ENCODE measurements around the gene CORO1C.

Gene CORO1C

DNA sequence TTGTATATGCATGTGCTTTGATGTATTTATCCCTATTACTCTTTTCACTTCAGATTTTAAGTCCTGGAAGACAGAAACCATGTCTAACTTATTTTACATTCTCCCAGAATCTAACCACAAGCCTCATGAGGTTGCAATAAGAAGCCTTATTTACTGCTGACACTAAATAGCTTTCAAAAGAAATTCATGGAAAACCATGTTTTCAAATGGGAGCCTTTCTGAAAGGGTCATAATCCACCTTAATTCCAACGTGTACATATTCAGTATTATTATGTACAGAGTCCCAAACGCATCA lies 34.4 kb downstream of the CORO1C start:
- DNase-seq (ENCODE audit: low read depth in 2 of 2): no peak

DNA sequence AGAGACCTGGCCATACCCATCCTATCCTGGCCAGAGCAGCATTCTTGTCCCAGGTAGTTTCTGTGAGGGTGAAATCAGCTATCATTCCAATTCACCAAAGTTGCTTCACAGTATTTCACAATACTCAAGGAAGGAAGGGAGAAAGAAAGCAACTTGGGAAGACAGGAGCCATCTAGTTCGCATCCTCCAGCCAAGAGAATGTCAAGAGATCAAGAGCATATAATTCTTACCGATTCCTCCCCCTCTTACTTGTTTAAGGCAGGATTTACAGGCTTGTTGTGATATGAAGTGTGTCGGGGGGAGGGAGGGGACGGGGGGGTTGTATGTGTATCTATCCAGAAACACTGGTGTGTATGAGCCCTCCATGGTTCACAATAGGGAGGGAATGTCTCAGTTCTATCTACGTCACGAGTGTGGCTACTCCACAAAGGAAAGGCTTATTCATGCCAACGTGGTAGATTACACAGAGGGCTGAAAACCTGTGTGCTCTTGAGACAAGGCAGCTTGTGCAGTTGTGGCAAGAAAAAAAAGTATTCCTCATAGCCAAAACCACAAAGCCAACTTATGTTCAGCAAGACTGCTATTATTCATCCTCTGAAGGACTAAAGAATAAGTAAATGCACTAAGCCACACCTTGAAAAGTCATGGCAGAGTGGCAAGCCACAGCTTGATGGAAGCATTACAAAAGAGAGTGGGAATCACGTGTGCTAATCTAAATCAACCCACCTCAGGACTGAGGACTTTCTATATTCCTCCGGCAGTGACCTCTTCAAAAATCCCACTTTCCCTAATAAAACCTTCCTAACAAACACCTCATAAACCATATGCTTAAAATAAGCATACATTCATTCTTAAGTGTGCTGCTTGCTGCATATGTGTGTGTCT lies 35.0 kb downstream of the CORO1C start:
- no peak for DNase-seq (ENCODE audit: low read depth in 2 of 2)

DNA sequence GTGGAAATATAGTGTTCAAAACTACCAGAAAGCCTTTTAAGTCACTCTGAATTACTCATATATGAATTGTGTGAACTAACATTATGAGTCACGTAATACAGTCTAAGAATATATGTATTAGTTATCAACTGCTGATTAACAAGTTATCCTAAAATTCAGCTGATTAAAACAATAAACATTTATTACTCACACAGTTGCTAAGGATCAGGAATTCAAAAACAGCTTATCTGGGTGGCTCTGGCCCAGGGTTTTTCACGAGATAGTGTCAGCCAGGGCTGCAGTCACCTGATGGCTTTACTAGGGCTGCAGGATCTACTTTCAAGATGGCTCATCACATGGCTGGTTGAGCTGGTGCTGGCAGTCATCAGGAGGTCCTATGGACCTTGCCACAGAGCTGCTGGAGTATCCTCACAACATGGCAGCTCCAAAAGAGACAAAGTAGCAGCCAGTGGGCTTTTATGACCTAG lies 36.5 kb downstream of the CORO1C start:
- DNase-seq (ENCODE audit: low read depth in 2 of 2): no peak

DNA sequence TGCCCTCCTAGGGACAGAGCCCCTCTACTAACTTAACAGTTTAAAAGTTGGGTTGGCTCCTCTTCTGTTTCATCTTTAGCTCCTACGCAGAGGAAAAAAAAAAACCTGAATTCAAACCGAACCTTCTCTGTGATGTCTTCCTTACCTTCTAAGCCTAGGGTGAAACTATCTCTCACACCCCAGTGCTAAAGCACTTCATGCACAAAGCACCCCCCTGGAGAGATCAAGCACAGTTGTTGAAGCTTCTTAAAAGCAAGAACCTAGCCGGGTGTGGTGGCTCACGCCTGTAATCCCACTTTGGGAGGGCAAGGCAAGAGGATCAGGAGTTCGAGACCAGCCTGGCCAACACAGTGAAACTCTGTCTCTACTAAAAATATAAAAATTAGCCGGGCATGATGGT lies 37.6 kb downstream of the CORO1C start:
- DNase-seq (ENCODE audit: low read depth in 2 of 2): no peak

DNA sequence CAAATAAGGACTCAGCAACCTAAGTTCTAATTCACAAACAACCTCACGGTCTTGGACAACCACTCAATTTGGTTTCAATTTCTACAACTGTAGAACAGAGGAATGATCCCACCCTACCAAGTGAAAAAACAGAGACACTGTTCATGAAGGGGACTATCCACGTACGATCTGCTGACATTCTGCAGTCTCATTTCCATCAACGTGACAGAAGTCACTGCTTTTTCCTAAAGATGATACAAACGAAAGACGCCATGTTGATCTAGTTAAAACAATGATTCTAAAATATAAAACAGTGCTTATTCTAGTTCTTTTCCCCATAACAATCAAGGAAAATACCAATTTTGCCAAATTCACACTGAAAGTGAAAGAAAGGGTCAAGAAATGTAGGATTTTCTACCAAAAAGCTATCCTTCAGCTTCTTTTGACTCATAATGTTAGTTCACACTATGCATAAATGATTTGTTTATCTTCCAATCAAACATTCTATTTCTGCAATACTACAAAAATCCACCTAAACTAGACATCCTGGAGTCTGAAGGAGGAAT lies 38.1 kb downstream of the CORO1C start:
- DNase-seq (ENCODE audit: low read depth in 2 of 2): no peak

DNA sequence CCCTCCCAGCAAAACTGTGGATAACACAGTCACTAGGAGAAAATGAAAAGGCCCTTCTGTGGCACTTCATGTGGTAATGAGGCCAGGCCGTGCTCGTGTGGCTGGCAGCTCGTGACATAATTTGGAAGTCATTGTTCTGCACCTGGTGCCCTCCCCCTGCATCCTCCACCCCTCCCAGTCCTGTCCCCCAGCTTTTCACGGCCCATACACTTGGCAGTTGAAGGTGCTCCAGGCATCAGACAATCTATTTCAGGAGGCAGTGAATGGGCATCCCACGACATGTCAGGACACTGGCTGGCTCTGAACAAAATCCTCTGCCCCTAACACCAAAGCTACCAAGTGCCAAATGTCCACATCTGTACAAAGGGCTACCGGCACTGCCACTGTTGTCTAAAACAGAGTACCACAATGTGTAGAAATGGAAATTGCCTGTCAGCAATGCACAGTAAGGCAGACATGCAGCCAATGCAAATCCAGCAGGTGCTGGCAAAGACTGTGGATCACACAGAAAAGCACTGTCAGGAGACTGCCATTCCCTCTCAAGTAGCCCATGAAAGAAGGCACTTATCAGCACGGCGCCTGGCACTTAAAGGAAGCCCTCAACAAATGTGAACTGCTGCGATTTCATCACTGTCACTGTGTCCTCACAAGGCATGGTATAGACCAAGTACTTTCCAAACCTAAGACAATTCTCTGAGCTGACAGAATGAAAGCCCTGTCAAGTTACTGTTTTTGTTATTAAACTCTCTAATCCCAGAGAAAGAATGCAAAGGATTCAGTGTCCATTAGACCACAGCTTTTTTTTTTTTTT lies 39.1 kb downstream of the CORO1C start:
- DNase-seq (ENCODE audit: low read depth in 2 of 2): no peak

DNA sequence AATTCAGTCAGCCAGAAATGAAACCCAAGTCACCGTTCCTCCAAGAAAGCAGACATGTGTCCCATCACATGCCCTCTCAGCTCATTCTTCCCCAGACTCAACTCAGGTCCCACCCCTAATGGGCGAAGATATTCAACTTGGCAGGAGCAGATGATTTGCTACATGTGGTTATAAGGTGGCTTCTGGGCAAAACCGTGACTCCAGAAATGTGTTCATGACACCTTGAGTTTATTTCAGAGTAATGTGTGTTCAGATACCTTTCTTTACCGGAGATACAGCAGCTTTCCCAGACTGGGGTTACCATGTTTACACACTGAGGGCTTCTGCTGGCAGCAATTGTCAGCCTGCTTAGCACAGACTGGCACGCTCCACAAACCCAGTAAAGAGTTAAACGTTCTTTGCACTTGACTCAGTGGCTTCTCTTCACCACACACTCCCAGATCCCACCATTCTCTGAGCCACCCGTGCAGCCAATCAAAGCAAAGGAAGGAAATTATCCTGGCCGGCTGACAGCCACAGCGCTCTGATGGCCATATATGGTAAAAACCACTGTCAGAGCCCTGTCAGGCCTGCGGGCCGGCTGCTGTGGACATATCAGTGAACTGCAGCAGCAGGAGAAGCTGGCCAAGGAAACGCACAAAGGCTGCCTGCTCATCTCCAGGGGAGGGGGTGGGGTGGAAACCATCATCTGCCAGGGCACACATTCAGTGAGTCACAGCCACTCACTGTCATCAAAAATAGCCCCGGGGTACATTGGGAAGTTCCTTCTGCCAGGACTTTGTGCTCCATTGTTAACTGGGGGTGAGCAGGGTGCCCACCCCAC lies 39.9 kb downstream of the CORO1C start:
- peak; percentile 60 to 63 for DNase-seq (ENCODE audit: low read depth in 2 of 2)

DNA sequence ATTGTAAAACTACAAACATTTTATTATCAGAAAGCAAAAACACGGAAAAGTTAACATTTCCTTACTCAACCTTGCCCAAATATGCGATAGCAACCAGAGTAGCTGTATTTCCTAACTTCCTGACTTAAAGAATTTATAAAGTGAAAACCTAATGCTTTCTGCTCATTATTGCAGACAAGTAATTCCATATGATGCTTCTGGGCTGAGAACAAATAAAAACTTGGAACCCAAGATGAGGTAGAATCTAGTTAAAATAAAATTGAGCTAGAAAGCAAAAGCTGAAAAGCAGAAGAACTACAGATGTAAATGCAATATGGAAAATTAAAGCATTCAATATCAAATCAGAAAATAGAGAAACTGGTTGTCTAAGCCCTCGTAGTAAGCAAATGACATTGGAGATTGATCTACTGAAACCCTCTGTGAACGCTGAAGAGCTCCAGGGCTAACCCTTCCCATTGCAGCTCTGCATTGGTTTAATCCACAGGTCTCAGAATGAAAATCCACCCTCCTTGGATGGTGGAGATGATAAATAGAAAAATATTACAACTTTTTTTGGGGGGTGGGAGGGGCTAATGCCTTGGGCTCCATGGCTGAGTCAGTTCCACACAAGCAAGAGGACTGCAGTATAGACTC lies 40.7 kb downstream of the CORO1C start:
- DNase-seq (ENCODE audit: low read depth in 2 of 2): no peak

DNA sequence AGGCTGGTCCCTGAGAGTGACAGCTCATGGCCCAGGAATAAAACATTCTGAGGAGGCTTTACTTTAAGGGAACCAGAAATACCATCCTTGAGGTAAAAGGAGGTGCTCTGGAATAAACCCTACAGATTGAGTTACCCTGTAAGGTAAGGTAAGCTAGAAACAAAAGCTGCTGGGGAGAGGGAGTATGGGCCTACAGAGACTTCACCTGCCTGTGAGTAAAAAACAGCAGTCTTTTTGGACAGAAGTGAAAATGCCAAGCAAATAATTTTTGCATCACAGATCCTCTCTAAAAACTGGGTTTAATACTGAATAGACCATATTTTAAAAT lies 41.2 kb downstream of the CORO1C start:
- no peak for DNase-seq (ENCODE audit: low read depth in 2 of 2)

DNA sequence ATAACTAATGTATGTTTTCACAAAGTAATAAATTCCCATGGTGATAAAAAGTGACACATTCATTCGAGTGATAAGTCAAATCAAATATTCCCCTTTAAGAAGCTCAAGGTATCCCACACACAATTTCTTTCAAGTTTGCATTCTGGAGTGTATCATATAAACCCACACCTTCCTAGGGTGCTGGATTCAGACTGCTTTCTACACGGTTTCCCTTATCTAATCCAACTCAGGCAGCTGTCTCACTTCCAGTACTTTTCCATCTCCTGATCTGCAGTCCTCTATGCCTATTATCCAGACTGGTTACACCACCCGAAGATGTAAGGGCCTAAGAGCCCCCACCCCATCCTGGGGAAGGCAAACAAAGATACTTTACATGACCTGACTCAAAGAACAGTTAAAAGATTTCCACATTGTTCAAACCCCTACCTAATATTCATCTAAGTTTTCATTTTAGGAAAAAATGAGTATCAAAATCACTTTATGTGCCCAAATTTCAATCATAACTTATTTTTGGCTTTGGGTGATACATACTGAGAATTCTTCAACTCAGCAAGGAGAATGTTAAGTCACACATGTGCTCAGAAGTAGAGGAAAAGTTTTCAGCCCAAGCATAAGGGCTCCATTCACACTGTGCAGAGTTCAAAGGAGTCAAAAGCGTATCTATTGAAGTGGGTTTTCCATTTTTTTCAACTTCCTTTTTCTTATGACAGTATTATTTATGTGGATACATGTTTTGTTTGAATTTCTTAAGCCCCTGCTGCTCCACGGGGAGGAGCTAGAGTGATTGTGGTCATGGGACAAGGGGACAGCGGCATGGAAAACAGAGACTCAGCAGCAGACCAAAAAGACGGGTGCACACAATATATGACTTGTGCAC lies 41.8 kb downstream of the CORO1C start:
- DNase-seq (ENCODE audit: low read depth in 2 of 2): no peak

DNA sequence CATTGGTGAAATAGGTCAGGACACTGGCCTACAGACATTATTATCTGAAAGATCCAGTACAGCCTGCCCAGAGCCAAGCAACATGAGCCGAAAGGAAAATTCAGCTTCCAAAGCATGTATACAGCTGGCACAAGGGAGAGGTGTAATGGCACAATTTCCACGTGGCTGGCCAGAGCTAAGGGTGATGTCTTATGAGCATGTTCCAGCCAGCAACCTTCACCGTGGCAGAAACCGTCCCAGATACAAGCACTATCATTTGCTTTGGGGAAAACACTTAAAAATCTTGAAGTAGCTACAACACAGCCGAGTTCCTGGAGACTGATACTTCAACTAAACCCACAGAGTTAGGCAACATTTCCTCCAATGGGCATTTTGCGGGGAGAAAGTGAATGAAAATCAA lies 44.5 kb downstream of the CORO1C start:
- no peak for DNase-seq (ENCODE audit: low read depth in 2 of 2)

DNA sequence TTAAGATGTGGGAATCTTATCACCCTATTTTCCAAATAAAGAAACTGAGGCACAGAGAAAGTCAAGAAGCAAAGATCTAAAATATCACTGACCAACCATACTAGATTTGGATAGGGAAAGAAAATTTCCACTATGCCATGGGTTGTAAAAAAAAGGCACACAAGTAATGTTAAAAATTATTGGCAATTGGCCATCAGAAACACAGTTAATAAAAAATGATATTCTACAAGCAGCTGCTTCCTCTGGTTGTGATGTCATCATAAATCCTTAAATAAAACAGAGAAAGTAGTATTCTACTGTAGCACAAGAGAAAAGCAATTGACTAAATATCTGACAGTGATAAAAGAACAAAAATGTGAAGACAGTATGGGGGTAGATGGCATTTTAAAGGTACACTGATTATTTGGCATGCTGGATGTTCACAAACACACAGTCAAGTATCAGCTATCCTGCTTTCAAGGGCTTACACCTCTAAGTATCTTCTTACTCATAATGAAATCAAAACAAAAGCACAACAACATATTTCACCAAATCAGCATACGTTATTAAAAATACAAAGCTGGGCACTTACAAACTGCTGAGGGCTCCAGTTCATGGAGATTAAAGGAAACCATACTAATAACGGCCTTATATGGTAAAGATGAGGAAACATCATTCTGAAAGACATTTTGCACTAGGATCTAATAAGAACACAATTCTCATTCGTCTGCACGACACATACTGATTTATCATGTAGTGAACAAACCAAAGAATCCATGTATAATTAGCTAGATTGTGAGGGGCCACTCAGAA lies 45.7 kb downstream of the CORO1C start:
- no peak for DNase-seq (ENCODE audit: low read depth in 2 of 2)

DNA sequence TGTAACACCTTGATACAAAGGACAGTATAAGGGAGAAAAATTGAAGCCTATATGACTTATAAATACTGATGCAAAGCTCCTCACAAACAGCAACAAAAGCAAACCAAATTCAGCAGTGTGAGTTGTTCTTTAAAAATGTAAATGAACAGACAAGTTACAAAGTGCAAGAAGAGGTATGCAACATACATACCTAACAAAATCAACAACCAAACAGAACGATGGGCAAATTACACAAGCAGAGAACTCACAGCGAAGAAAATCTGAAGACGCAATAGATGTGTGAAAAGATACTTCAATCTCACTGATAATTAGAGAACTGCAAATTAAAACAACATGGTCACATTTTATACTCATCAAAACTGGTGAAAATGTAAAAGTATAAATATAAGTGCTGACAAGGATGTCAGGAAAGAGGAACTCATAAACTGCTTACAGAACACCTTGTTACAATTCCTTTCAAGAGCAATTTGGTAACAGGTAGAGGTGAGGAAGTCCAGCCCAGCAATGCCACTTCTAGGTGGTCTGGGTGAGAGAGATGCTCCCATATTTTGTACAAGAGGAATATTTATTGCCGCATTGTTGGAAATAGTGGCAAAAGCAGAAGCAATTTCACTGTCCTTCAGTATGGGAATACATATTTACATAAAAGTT lies 47.3 kb downstream of the CORO1C start:
- DNase-seq (ENCODE audit: low read depth in 2 of 2): no peak

DNA sequence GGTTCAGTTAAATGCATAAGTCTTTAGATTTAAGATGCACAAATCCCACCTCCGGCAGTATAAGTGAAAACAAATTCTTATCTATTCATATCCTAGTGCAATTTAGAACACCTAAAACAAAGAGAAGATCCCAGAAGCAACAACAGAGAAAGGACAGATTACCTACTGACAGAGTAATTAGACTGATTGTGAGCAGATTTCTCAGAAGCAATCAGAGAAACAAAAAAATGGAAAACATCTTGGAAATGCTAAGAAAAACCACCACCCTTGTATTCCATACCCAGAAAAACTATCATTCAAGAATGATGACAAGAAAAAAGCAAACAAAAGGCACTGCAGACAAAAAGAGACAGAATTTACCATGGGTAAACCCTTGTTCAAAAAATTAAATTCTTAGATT lies 50.0 kb downstream of the CORO1C start:
- DNase-seq (ENCODE audit: low read depth in 2 of 2): no peak

DNA sequence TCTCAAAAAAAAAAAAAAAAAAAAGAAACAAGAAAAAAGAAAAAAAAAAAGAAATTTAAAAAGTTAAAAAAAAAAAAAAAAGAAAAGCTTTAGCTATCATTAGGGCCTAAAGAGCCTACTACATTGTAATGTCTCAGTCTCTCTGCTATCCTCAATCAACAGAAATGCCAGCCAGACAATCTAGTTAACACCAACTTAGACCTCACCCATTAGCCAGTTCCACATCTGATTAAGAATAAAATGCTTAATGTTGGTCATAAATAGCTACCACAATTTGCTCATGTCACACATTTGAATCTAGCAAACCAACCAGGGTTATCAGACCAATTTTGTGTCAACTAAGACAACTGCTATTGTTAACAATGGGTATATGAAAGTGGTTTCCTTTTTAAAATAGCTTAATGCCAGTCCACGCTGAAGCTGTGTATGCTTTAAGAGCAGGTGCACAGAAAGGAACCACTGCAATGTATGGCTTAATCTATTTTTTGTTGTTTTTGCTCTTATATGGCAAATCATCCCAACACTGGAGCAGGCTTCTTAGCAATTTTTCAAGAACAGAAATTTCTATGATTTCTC lies 52.1 kb downstream of the CORO1C start:
- DNase-seq (ENCODE audit: low read depth in 2 of 2): no peak

DNA sequence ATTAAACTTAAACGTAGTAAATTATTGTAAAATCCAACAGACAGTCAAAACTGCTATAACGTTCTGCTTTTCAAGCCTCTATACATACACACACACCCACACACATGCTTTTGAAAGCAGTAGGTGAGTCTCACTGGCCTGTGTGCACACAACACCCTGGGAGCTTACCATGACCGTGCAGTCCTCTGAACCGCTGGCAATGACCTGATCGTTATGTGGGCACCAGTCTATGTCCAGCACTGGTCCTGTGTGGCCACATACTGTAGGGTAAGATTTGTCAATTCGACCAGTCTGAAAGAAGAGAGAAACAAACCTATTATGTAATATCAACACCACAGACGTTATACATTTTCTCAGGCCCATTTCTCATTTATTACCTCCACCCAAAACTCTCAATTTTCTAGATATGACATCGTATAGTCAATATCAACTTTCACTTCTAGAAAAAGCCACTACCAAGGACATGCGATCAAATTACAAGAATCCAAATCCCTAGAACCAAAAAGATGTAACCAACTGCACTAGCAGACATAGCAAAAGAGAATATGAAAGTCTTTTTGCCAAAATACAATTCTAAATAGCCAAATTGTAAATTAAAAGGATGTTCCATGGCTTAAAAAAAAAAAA lies 53.1 kb downstream of the CORO1C start:
- no peak for DNase-seq (ENCODE audit: low read depth in 2 of 2)

DNA sequence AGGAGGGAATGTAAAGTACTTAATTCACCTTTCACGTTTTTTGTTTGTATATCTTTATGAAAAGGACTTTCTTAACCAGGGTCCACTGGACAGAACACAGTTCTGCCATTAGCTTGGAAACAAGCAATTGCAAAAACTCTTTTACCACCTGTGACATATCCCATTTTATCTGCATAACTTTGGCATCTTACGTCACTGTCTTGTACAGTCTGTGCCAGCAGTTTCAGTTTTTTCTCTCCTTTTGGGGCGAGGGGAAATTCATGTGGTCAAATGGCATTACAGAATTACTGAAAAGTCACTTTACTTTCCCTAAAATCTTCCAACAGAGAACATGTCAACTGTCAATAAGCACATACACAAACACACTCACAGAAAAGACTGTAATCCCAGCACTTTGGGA lies 53.9 kb downstream of the CORO1C start:
- no peak for DNase-seq (ENCODE audit: low read depth in 2 of 2)

DNA sequence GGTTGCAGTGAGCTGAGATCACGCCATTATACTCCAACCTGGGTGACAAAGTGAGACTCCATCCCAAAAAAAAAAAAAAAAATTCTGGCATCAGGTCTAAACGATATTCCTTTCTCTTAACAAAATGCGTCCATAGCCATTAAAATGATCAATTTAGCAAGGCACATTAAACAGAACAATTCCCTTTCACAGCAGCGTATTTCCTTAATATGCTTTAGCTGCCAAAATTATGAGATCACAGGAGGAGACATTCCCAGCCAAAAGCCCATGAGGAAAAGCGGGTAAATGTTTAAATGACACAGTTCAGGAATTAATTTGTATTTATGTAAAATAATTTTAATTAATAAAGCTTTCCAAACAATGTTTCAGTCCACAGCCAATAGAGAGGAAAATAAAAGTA lies 54.6 kb downstream of the CORO1C start:
- DNase-seq (ENCODE audit: low read depth in 2 of 2): no peak

DNA sequence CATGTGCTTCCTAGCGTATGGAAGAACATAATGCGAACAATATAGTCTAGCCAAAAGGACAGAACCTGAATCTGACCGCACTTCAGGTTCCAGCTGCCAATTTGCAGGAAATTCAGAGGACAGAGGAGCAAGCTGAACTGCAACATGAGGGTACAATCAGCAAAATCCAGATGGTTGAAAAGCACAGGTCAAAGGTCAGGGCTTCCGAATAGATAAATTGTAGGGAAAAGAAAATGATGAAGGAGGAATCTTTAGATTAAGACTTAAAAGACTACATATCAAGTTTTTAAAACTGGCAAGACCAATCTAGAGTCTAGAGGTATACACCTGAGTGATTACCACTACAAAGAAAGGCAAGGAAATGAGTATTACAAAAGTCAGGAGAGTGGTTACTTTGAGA lies 55.5 kb downstream of the CORO1C start:
- no peak for DNase-seq (ENCODE audit: low read depth in 2 of 2)
